ENCODE data around the gene PCDHGA6. TPM values are rescaled to one million over a fixed set of nuclear protein-coding genes. Genes with fewer than 3 reads are reported as not detected.
"Not testable (repeated sequence)": the region's sequence is repeated elsewhere in the genome, so short reads cannot be mapped to it uniquely, and the experiment has no call there.

PCDHGA6 gene
- total RNA-seq, 1 donor from 2014 or later, result 6.6 TPM

DNA sequence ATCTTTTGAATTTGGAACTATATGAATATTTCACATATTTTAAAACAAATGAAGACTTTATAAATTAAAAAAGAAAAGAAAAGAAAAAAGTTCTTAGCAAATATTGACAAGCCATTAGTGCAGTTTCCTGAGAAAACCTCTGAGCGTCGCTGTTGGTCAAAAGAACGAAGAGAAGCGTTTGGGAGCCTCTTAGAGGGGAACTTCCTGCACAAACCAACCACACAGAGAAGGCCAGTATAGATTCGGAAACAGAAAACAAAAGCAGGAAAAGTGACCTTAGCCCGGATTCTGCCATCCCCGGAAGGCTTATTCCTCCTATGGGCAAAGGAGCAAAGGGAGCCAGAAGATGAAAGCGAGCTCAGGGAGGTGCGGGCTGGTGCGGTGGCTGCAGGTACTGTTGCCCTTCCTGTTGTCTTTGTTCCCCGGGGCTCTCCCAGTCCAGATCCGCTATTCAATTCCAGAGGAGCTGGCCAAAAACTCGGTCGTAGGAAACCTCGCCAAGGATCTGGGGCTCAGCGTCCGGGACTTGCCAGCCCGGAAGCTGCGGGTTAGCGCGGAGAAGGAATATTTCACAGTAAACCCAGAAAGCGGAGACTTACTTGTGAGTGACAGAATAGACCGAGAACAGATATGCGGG lies 13.8 kb upstream of the PCDHGA6 start, which contains the start of gene PCDHGB2:
TSS of gene PCDHGB2 (plus strand) at position 205 of the 637 bp plus-strand sequence. CDS start at position 347, 142 bp downstream.
- no peak for DNase-seq (ENCODE audit: low spot score)

DNA sequence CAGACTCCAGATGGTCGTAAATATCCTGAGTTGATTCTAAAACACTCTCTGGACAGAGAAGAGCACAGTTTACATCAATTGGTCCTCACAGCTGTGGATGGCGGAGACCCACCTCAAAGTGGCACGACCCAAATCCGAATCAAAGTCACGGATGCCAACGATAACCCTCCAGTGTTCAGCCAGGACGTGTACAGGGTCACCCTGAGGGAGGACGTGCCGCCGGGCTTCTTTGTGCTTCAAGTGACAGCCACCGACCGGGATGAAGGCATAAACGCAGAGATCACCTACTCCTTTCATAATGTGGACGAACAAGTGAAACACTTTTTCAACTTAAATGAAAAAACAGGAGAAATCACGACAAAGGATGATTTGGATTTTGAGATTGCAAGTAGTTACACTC lies 13.0 kb upstream of the PCDHGA6 start:
- DNase-seq (ENCODE audit: low spot score), result no peak

DNA sequence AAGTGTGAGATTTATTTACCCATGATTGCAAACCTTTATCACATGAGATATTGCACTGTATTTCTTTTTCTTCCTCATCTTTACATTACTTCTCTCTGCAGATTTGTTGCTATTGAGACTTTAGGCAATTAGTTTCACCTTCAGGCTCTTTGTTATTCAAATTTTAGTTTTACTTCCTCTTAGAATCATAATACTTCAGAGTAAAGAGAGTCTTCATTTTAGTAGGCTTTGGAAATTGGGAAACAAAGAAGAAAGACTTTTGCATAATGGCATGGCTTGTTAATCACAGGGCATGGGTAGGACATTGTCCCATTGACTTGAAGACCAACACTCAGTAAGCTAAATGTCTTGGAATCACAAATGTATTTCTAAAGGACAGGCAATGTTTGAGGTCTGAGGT lies 11.0 kb upstream of the PCDHGA6 start:
- no peak for DNase-seq (ENCODE audit: low spot score)

DNA sequence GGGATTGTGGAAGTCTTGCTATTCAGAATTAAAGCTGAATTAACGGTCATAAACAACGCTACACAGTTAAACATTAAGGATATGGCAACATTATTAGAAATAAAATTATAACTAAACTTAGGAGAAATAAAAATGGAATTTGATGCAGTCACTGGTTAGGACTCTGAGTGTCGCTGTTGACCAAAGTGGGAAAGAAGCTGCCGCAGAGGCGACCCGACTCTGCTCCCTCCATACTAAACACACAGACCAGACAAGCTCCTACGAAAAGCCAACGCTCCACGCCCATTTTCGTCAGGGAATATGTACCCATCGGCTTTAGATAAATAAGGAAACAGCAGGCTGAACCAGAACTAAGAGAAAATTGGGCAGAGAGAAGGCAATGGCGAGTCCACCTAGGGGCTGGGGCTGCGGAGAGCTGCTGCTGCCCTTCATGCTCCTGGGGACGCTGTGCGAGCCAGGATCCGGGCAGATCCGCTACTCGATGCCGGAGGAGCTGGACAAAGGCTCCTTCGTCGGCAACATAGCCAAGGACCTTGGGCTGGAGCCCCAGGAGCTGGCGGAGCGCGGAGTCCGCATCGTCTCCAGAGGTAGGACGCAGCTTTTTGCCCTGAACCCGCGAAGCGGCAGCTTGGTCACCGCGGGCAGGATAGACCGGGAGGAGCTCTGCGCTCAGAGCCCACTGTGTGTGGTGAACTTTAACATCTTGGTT lies 9.6 kb upstream of the PCDHGA6 start, which contains the start of gene PCDHGA5:
TSS of gene PCDHGA5 (plus strand) at position 211 of the 709 bp plus-strand sequence. CDS start at position 380, 169 bp downstream.
- no peak for DNase-seq (ENCODE audit: low spot score)

DNA sequence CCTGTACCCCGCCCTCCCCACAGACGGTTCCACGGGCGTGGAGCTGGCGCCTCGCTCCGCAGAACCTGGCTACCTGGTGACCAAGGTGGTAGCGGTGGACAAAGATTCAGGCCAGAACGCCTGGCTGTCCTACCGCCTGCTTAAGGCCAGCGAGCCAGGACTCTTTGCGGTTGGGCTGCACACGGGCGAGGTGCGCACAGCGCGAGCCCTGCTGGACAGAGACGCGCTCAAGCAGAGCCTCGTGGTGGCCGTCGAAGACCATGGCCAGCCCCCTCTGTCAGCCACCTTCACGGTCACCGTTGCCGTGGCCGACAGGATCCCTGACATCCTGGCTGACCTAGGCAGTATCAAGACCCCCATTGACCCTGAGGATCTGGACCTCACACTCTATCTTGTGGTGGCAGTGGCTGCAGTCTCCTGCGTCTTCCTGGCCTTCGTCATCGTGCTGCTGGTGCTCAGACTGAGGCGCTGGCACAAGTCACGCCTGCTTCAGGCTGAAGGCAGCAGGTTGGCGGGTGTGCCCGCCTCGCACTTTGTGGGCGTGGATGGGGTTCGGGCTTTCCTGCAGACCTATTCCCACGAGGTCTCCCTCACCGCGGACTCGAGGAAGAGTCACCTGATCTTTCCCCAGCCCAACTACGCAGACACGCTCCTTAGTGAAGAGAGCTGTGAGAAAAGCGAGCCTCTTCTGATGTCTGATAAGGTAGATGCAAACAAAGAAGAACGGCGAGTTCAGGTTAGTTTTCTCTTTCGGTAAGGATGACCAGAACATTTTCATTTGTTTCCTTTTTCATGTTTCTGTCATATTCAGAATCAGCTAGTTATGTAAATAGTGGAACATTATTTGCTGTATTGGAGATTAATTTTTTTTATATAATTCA lies 7.4 kb upstream of the PCDHGA6 start:
- DNase-seq (ENCODE audit: low spot score), result no peak

DNA sequence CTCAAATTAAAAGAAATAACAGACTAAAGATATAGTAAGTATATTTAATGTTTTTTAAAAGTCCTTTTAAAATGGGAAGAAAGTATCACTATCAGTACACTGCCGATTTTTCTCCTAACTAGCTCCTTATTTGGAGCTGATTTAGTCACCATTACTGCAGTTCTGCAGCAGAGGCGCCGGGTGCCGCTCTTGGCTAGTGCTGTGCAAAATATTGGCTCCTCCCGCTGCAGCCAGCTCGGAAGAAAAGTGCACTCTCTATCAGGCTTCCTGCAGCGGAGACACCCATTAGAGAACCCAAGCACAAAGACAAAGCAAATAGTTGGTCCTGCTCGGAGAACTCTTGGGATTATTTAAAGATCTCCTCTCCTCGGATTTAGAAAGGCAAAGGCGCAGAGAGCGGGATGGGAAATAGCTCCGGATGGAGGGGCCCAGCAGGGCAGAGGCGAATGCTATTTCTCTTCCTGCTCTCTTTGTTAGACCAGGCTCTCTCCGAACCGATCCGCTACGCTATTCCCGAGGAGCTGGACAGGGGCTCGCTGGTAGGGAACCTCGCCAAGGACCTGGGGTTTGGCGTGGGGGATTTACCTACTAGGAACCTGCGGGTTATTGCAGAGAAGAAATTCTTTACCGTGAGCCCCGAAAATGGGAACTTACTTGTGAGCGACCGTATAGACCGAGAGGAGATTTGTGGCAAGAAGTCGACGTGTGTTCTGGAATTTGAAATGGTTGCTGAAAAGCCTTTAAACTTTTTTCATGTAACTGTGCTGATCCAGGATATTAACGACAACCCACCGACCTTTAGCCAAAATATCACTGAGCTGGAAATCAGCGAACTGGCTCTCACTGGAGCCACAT lies 3.5 kb upstream of the PCDHGA6 start, which contains the start of gene PCDHGB3:
TSS of gene PCDHGB3 (plus strand) at position 249 of the 855 bp plus-strand sequence. CDS start at position 402, 153 bp downstream.
- DNase-seq (ENCODE audit: low spot score), result no peak

DNA sequence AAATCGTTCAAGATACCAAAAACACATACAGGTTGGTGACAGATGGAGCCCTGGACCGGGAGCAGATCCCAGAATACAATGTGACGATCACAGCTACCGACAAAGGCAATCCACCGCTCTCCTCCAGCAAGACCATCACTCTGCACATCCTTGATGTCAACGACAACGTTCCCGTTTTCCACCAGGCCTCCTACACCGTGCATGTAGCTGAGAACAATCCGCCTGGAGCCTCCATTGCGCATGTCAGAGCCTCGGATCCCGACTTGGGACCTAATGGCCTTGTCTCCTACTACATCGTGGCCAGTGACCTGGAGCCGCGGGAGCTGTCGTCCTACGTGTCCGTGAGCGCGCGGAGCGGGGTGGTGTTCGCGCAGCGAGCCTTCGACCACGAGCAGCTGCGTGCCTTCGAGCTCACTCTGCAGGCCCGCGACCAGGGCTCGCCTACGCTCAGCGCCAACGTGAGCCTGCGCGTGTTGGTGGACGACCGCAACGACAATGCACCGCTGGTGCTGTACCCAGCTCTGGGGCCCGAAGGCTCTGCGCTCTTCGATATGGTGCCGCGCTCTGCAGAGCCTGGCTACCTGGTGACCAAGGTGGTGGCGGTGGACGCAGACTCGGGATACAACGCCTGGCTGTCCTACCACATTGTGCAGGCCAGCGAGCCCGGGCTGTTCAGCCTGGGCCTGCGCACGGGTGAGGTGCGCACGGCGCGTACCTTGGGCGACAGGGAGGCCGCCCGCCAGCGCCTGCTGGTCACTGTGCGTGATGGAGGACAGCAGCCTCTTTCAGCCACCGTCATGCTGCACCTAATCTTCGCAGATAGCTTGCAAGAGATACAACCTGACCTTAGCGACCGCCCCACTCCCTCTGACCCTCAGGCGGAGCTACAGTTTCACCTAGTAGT lies 1.9 kb upstream of the PCDHGA6 start:
- DNase-seq (ENCODE audit: low spot score), result no peak

DNA sequence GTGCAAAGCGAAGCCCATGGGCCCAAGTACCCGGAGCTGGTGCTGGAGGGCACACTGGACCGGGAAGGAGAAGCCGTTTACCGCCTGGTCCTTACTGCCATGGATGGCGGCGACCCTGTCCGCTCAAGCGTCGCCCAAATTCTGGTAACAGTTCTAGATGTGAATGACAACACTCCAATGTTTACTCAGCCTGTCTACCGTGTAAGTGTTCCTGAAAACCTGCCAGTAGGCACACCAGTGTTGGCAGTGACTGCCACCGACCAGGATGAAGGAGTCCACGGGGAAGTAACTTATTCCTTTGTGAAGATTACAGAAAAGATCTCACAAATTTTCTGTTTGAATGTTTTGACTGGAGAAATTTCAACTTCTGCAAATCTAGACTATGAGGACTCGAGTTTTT lies 936 bp downstream of the PCDHGA6 start:
- DNase-seq (ENCODE audit: low spot score), result no peak

DNA sequence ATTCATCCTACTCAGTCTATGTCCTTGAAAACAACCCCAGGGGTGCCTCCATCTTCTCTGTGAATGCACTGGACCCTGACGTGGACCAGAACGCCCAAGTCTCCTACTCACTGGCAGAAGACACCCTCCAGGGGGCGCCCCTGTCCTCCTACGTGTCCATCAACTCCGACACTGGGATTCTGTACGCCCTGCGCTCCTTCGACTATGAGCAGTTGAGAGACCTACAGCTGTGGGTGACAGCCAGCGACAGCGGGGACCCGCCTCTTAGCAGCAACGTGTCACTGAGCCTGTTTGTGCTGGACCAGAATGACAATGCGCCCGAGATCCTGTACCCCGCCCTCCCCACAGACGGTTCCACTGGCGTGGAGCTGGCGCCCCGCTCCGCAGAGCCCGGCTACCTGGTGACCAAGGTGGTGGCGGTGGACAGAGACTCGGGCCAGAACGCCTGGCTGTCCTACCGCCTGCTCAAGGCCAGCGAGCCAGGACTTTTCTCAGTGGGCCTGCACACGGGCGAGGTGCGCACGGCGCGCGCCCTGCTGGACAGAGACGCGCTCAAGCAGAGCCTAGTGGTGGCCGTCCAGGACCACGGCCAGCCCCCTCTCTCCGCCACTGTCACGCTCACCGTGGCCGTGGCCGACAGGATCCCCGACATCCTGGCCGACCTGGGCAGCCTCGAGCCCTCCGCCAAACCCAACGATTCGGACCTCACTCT lies 1.9 kb downstream of the PCDHGA6 start:
- not testable (repeated sequence) for DNase-seq (ENCODE audit: low spot score)

DNA sequence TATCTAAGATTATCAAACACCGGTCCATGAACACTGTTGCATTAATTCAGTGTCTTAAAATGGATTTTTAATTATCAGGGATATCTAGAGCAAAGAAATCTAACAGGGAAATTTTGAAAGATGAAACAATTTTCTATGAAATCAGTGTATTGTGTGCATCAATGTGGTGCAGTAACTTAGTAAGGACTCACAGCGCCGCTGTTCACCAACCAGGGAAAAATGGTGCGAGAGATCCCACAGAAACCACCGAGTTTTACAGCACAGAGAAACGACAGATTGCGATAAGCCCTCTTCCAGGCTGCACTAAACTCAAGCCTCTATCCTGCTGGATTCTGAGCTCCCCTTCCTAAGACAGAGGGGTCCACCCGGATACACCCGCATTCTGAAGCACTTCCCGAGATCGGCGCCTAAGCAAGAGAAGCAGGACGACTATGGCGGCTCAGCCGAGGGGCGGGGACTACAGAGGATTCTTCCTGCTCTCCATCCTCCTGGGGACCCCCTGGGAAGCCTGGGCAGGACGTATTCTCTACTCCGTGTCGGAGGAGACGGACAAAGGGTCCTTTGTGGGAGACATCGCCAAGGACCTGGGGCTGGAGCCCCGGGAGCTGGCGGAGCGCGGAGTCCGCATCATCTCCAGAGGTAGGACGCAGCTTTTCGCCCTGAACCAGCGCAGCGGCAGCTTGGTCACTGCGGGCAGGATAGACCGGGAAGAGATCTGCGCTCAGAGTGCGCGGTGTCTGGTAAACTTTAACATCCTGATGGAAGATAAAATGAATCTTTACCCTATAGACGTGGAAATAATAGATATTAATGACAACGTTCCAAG lies 9.0 kb downstream of the PCDHGA6 start, which contains the start of gene PCDHGA7:
TSS of gene PCDHGA7 (plus strand) at position 274 of the 826 bp plus-strand sequence. CDS start at position 432, 158 bp downstream.
- no peak for DNase-seq (ENCODE audit: low spot score)

DNA sequence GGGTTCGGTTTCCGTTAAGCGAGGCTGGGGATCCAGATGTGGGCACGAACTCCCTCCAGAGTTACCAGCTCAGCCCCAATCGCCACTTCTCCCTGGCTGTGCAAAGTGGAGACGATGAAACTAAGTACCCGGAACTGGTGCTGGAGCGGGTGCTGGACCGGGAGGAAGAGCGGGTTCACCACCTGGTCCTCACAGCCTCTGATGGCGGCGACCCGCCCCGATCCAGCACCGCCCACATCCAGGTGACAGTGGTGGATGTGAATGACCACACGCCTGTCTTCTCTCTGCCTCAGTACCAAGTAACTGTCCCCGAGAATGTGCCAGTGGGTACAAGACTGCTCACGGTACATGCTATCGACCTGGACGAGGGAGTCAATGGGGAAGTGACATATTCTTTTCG lies 9.7 kb downstream of the PCDHGA6 start:
- no peak for DNase-seq (ENCODE audit: low spot score)

DNA sequence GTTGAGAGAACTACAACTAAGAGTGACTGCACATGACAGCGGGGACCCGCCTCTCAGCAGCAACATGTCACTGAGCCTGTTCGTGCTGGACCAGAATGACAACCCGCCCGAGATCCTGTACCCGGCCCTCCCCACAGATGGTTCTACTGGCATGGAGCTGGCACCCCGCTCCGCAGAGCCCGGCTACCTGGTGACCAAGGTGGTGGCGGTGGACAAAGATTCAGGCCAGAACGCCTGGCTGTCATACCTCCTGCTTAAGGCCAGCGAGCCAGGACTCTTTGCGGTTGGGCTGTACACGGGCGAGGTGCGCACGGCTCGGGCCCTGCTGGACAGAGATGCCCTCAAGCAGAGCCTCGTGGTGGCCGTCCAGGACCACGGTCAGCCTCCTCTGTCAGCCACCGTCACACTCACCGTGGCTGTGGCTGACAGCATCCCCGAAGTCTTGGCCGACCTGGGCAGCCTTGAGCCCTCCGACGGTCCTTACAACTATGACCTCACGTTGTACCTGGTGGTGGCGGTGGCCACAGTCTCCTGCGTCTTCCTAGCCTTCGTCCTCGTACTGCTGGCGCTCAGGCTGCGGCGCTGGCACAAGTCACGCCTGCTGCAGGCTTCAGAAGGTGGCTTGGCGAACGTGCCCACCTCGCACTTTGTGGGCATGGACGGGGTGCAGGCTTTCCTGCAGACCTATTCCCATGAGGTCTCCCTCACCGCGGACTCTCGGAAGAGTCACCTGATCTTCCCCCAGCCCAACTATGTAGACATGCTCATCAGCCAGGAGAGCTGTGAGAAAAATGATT lies 11.0 kb downstream of the PCDHGA6 start:
- no peak for DNase-seq (ENCODE audit: low spot score)

DNA sequence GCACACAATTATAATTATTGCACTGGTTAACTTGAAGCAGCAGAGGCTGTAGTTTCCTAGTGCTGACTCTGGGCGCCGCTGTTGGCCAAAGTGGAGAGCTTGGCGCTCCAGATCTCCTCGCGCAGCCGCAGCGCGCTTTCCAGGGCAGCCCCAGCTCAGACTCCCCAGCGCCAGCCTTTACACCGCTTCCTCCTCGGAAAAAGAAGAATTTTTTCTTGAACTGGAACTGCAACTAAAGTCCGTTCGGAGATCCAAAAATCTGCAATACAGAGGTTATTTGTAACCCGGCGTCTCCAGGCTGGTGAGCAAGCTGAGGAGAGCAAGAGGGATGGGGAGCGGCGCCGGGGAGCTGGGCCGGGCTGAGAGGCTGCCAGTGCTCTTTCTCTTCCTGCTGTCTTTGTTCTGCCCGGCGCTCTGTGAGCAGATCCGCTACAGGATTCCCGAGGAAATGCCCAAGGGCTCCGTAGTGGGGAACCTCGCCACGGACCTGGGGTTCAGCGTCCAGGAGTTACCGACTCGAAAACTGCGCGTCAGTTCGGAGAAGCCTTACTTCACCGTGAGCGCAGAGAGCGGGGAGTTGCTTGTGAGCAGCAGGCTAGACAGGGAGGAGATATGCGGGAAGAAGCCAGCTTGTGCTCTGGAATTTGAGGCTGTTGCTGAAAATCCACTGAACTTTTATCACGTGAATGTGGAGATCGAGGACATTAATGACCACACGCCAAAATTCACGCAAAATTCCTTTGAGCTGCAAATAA lies 14.0 kb downstream of the PCDHGA6 start, which contains the start of gene PCDHGB4:
TSS of gene PCDHGB4 (plus strand) at position 142 of the 755 bp plus-strand sequence. CDS start at position 329, 187 bp downstream.
- DNase-seq (ENCODE audit: low spot score), result not testable (repeated sequence)

DNA sequence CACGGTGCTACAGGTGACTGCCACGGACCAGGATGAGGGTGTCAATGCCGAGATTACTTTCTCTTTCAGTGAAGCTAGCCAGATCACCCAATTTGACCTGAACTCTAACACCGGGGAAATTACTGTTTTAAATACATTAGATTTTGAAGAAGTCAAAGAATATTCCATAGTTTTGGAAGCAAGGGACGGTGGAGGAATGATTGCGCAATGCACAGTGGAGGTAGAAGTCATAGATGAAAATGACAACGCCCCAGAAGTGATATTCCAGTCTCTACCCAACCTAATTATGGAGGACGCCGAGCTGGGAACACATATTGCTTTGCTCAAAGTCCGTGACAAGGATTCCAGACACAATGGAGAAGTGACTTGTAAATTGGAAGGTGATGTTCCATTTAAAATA lies 15.0 kb downstream of the PCDHGA6 start:
- DNase-seq (ENCODE audit: low spot score), result no peak

DNA sequence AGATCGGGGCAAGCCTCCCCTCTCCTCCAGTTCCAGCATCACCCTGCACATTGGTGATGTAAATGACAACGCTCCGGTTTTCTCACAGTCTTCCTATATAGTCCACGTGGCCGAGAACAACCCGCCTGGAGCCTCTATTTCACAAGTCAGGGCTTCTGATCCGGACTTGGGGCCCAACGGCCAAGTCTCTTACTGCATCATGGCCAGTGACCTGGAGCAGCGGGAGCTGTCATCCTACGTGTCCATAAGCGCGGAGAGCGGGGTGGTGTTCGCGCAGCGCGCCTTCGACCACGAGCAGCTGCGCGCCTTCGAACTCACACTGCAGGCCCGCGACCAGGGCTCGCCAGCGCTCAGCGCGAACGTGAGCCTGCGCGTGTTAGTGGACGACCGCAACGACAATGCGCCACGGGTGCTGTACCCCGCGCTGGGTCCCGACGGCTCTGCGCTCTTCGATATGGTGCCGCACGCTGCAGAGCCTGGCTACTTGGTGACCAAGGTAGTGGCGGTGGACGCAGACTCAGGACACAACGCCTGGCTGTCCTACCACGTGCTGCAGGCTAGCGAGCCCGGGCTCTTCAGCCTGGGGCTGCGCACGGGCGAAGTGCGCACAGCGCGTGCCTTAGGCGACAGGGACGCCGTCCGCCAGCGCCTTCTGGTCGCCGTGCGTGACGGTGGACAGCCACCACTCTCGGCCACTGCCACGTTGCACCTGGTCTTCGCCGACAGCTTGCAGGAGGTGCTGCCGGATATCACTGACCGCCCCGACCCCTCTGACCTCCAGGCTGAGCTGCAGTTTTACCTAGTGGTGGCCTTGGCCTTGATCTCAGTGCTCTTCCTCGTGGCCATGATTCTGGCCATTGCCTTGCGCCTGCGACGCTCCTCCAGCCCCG lies 15.7 kb downstream of the PCDHGA6 start:
- no peak for DNase-seq (ENCODE audit: low spot score)
